Fibroblast of the aortic adventitia (primary cell): ENCODE data around the gene STRA8. TPM values are rescaled to one million over a fixed set of nuclear protein-coding genes. Genes with fewer than 3 reads are reported as not detected.
A peak's percentile ranks its signal among the peaks of the same experiment; 100 is the strongest.

Experiments used
- DNase-seq: peaks from one replicate; pipeline ENCODE4 v3.0.0-alpha.2; 2010; ENCODE audit warnings: low read depth
- H3K4me3 ChIP-seq: 2 replicates; pipeline ENCODE4 v1.5.1; 2011; ENCODE audit warnings: low read depth, mild to moderate bottlenecking, control low read depth, low read length, moderate library complexity
- total RNA-seq: library from RNA; depleted of rRNA; stranded (reverse); fragments of >200 nt; gene quantifications from 2 replicates; pipeline ENCODE4 v1.2.3, GENCODE V29; 2012; ENCODE audit warnings: low replicate concordance
- TF ChIP-seq, protein P1 (sequence below): IDR thresholded peaks from 2 replicates; pipeline ENCODE4 v1.5.1; 2011; ENCODE audit warnings: mild to moderate bottlenecking, low read length, control low read depth, inconsistent platforms; ENCODE audit not compliant: insufficient read depth

The STRA8 gene
- total RNA-seq, 1 donor: not detected

- TF ChIP-seq, protein P1, sequence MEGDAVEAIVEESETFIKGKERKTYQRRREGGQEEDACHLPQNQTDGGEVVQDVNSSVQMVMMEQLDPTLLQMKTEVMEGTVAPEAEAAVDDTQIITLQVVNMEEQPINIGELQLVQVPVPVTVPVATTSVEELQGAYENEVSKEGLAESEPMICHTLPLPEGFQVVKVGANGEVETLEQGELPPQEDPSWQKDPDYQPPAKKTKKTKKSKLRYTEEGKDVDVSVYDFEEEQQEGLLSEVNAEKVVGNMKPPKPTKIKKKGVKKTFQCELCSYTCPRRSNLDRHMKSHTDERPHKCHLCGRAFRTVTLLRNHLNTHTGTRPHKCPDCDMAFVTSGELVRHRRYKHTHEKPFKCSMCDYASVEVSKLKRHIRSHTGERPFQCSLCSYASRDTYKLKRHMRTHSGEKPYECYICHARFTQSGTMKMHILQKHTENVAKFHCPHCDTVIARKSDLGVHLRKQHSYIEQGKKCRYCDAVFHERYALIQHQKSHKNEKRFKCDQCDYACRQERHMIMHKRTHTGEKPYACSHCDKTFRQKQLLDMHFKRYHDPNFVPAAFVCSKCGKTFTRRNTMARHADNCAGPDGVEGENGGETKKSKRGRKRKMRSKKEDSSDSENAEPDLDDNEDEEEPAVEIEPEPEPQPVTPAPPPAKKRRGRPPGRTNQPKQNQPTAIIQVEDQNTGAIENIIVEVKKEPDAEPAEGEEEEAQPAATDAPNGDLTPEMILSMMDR: peak; percentile 85
- peak; percentile 93 for DNase-seq
- no peak overlapping the region for H3K4me3 ChIP-seq
Observed at GRCh38 chr7:135281363-135281949, 47.8 kb downstream of the STRA8 start.

- TF ChIP-seq, protein P1: no peak
- peak; percentile 60 for DNase-seq
- no peak overlapping the region for H3K4me3 ChIP-seq
Observed at GRCh38 chr7:135282561-135283254, 49.1 kb downstream of the STRA8 start.

DNA sequence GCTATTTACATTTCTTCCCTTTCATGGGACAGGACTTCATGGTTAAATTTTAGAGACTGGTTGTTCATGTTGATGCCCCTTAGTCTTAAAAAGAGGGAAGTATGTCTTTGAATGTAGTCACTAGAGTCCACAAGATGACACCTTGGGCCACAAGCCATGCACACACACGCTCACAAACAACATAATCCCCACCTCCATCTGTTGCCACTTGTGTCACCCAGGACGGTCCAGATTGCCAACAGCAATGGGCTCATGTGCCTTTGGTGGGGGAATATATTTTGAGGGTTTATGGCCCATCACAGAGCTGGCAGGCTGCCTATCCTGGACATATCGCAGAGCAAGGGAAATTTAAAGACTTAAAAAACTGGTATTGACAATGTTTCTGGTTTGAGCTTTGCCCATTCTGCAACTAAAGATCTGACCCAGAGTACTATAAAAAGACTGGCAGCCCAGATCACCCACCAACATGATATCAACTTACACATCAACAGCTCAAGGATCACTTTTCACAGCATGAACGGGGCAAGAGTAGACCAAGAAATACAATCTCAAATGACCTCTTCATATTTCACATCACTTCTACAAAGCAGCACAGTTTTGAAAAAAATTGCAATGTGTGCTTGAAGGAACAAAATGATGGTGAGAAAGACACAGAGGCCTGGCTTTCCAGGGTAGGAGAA is 50.5 kb downstream of the STRA8 start:
- no peak overlapping the region for H3K4me3 ChIP-seq
- TF ChIP-seq, protein P1: no peak
- DNase-seq: no peak

GRCh38 chr7:135285547-135286233 is 52.1 kb downstream of the STRA8 start:
- no peak overlapping the region for H3K4me3 ChIP-seq
- TF ChIP-seq, protein P1: no peak
- DNase-seq: no peak

DNA sequence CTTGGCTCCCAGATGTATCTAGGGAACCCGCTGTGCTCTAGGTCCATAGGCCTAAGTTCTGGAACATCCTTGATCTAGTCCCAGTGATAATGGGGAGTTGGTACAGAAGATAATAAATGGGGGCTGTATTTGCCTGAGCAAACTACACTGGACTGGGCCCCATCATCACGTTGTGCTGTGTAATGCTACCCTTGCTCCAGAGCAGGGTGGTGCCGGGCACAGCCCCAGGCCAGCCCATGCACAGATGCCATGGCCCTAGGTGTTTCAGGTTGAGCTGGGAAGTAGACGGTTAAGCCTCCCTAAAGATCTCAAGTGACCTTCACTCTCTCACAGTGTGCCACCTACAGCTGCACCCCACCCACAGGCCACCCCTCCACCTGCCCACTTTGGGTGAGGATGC is 53.2 kb downstream of the STRA8 start:
- TF ChIP-seq, protein P1: no peak
- no peak for DNase-seq
- H3K4me3 ChIP-seq: no peak overlapping the region

- DNase-seq: no peak
- TF ChIP-seq, protein P1: no peak
- H3K4me3 ChIP-seq: no peak overlapping the region
Observed at GRCh38 chr7:135290594-135290993, 57.0 kb downstream of the STRA8 start.
